Keratinocyte (primary cell): Measurements from ENCODE around the gene CDIP1. TPM values are rescaled to one million over a fixed set of nuclear protein-coding genes. Genes with fewer than 3 reads are reported as not detected.

Source experiments
- DNase-seq: peaks from one replicate; pipeline ENCODE4 v3.0.0-alpha.2; 2011; ENCODE audit warnings: low read depth, missing footprints, low spot score
- FAIRE-seq: peaks from 2 replicates; lab custom pipeline; 2011; peaks lifted over from hg19 to GRCh38; lab: Jason Lieb, UNC
- H2AFZ ChIP-seq: 2 replicates; pipeline ENCODE4 v1.6.0; 2012; ENCODE audit warnings: low read length, control low read depth, inconsistent platforms; ENCODE audit not compliant: control insufficient read depth
- H3K27ac ChIP-seq: 2 replicates; pipeline ENCODE4 v1.5.1; 2011; ENCODE audit warnings: low read length; ENCODE audit not compliant: control insufficient read depth, insufficient read depth
- H3K27me3 ChIP-seq: 3 replicates; pipeline ENCODE4 v1.6.0; 2011; ENCODE audit warnings: low read length; ENCODE audit not compliant: control insufficient read depth, insufficient read depth; ENCODE audit errors: extremely low read depth
- H3K36me3 ChIP-seq, 2 experiments: 2 replicates in 1 of 2; 3 replicates in 1 of 2; pipeline ENCODE4 v1.5.1; 2011; ENCODE audit warnings: low read length in 2 of 2, mild to moderate bottlenecking in 1 of 2; ENCODE audit not compliant: control insufficient read depth in 2 of 2, insufficient read depth in 2 of 2; ENCODE audit errors: extremely low read depth in 1 of 2
- H3K4me1 ChIP-seq: 3 replicates; pipeline ENCODE4 v1.5.1; 2011; ENCODE audit warnings: low read length; ENCODE audit not compliant: control insufficient read depth, insufficient read depth; ENCODE audit errors: extremely low read depth
- H3K4me2 ChIP-seq: 3 replicates; pipeline ENCODE4 v1.6.0; 2011; ENCODE audit warnings: low read depth, low read length; ENCODE audit not compliant: control insufficient read depth, insufficient read depth; ENCODE audit errors: extremely low read depth
- H3K4me3 ChIP-seq, 3 experiments: fragments of 200-600 bp in 1 of 3; sonication (generic) in 1 of 3; 2 replicates in 2 of 3; 3 replicates in 1 of 3; pipeline ENCODE4 v1.5.1; 2011 to 2016; ENCODE audit warnings: low read length in 3 of 3, mild to moderate bottlenecking in 3 of 3, control low read depth in 2 of 3, inconsistent platforms in 1 of 3, low read depth in 1 of 3, mixed read lengths in 1 of 3, mixed run types in 1 of 3, moderate library complexity in 1 of 3; ENCODE audit not compliant: control insufficient read depth in 2 of 3, insufficient read depth in 2 of 3; ENCODE audit errors: extremely low read depth in 1 of 3
- H3K79me2 ChIP-seq: 2 replicates; pipeline ENCODE4 v1.6.0; 2012; ENCODE audit warnings: low read length; ENCODE audit not compliant: control insufficient read depth, insufficient read depth
- H3K9ac ChIP-seq: 3 replicates; pipeline ENCODE4 v1.6.0; 2011; ENCODE audit warnings: low read length; ENCODE audit not compliant: control insufficient read depth, insufficient read depth; ENCODE audit errors: extremely low read depth
- H3K9me1 ChIP-seq: 3 replicates; pipeline ENCODE4 v1.6.0; 2011; ENCODE audit warnings: low read length; ENCODE audit not compliant: control insufficient read depth, insufficient read depth; ENCODE audit errors: extremely low read depth
- H3K9me3 ChIP-seq: 2 replicates; pipeline ENCODE4 v1.5.1; 2012; ENCODE audit warnings: low read depth, low read length; ENCODE audit not compliant: control insufficient read depth
- H4K20me1 ChIP-seq: 3 replicates; pipeline ENCODE4 v1.6.0; 2011; ENCODE audit warnings: low read length; ENCODE audit not compliant: control insufficient read depth, insufficient read depth; ENCODE audit errors: extremely low read depth
- EZH2 ChIP-seq: IDR thresholded peaks from one replicate; pipeline ENCODE4 v1.6.1; 2012; ENCODE audit warnings: inconsistent platforms, mild to moderate bottlenecking, low read length, moderate library complexity
- dilution Hi-C: fragments of 300-500 bp; cut with MboI; formaldehyde crosslinking; loops from one replicate; pipeline ENCODE4 v1.7.0; 2020; ENCODE audit warnings: low sequenced_read_pairs; ENCODE audit not compliant: extremely low pct_ligation_motif_present
- polyA plus RNA-seq, 5 experiments: library from polyadenylated mRNA; depleted of rRNA in 3 of 5; stranded (reverse) in 3 of 5; stranded (forward) in 1 of 5; unstranded in 1 of 5; fragments of >200 nt; gene quantifications; 1 replicate in 1 of 5; 2 replicates in 3 of 5; 3 replicates in 1 of 5; pipeline versions ENCODE4 v1.2.1 to v1.2.3, GENCODE V29; 2011 to 2012; ENCODE audit warnings: missing spikeins in 2 of 5, low read depth in 1 of 5, low replicate concordance in 1 of 5
- TF ChIP-seq, protein P1 (sequence below), 3 experiments: IDR thresholded peaks in 1 of 3; conservative IDR thresholded peaks in 1 of 3; optimal IDR thresholded peaks in 1 of 3; 2 replicates in 2 of 3; 3 replicates in 1 of 3; pipeline versions ENCODE3 to v1.5.1; 2011; ENCODE audit warnings: low read length in 3 of 3, mild to moderate bottlenecking in 3 of 3, moderate library complexity in 2 of 3, control low read depth in 1 of 3, inconsistent platforms in 1 of 3; ENCODE audit not compliant: insufficient read depth in 2 of 3; ENCODE audit errors: extremely low read depth in 1 of 3

Gene CDIP1
- polyA plus RNA-seq, 1 donor (not counting 4 experiments of a cell fraction or from before 2014, with no cell fraction given), result 19.8 TPM

DNA sequence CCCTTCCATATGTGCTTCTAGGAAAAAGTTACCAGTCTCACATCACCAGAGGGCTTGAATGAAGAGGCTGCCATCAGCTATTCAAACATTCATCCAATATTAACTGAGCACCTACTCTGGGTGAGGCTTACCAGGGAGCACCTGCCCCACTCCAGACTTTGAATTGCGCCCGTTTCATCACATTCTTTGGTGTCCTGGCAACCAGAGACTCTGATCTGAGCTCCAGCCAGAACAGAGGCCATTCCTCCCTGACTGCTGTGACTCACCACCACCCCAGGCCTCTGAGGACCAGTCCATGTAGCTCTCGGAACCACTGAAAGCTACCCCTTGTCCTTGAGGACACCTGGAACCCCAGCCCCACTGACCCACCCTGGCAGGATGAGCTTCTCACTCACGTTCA, 17.5 kb upstream of the CDIP1 start, which contains the start of gene C16orf96:
Gene C16orf96 (plus strand): TSS at position 229 of the 400 bp plus-strand sequence. CDS start 150 bp downstream, at position 379.
- dilution Hi-C loops, result no loop called here
- Histone ChIP-seq H3K9me1 (no peaks in the 10 kb centered on the region), H3K9me3 (no peaks in the 10 kb centered on the region), H3K4me2 (no peak within 1 kb of the TSS), H4K20me1 (no peaks in the 10 kb centered on the region), H3K79me2 (no peaks in the 10 kb centered on the region), H2AFZ (no peak within 1 kb of the TSS), H3K4me1 (no peaks in the 10 kb centered on the region), H3K36me3 (no peaks in the 10 kb centered on the region), H3K4me3 (no peak within 1 kb of the TSS), H3K27ac (no peak within 1 kb of the TSS), H3K9ac (no peak within 1 kb of the TSS), H3K27me3 (no peaks in the 10 kb centered on the region)
- no peak for FAIRE-seq
- TF ChIP-seq EZH2, result no peak
- TF ChIP-seq, protein P1, sequence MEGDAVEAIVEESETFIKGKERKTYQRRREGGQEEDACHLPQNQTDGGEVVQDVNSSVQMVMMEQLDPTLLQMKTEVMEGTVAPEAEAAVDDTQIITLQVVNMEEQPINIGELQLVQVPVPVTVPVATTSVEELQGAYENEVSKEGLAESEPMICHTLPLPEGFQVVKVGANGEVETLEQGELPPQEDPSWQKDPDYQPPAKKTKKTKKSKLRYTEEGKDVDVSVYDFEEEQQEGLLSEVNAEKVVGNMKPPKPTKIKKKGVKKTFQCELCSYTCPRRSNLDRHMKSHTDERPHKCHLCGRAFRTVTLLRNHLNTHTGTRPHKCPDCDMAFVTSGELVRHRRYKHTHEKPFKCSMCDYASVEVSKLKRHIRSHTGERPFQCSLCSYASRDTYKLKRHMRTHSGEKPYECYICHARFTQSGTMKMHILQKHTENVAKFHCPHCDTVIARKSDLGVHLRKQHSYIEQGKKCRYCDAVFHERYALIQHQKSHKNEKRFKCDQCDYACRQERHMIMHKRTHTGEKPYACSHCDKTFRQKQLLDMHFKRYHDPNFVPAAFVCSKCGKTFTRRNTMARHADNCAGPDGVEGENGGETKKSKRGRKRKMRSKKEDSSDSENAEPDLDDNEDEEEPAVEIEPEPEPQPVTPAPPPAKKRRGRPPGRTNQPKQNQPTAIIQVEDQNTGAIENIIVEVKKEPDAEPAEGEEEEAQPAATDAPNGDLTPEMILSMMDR (optimal IDR thresholded peaks at IDR 0.05 in 1 of 3, IDR thresholded peaks at IDR 0.05 in 1 of 3, conservative IDR thresholded peaks at IDR 0.05 in 1 of 3; ENCODE audit: extremely low read depth in 1 of 3, insufficient read depth in 2 of 3, low read length in 3 of 3), result no peak
- DNase-seq, result no peak

DNA sequence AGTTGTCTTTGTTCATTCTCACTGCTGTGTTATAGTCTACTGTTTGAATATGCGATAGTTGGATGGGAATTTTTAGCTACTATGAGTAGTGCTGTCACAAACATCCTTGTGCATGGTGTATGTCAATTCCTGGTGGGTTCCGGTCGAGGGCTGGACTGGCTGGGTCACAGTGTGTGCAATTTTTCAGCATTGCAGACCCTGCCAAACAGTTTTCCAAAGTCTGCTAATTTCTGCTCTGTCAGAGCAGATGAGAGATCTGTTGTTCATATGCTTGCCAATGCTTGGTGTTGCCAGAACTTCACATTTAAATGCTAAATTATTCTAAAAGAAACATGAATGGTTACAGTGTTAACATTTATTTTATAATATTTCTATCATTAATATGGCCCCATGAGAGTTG, 14.0 kb upstream of the CDIP1 start:
- H3K4me1 ChIP-seq, result no peaks in the 10 kb centered on the region
- no peak overlapping the region for H3K4me3 ChIP-seq
- no peaks in the 10 kb centered on the region for H3K9me3 ChIP-seq
- no peak for DNase-seq
- no peaks in the 10 kb centered on the region for H4K20me1 ChIP-seq
- no peaks in the 10 kb centered on the region for H3K79me2 ChIP-seq
- no peaks in the 10 kb centered on the region for H3K9me1 ChIP-seq
- H3K36me3 ChIP-seq, result no peaks in the 10 kb centered on the region
- dilution Hi-C loops, result no loop called here
- no peak overlapping the region for H3K9ac ChIP-seq
- no peaks in the 10 kb centered on the region for H3K27me3 ChIP-seq
- H2AFZ ChIP-seq, result no peak overlapping the region
- no peak for FAIRE-seq
- H3K4me2 ChIP-seq, result no peak overlapping the region
- no peak overlapping the region for H3K27ac ChIP-seq
- no peak for TF ChIP-seq EZH2
- TF ChIP-seq, protein P1 (optimal IDR thresholded peaks at IDR 0.05 in 1 of 3, IDR thresholded peaks at IDR 0.05 in 1 of 3, conservative IDR thresholded peaks at IDR 0.05 in 1 of 3; ENCODE audit: extremely low read depth in 1 of 3, insufficient read depth in 2 of 3, low read length in 3 of 3), result no peak
